Mesothelial cell of epicardium (in vitro differentiated cells): Measurements from ENCODE around the gene GCNT1. TPM values are rescaled to one million over a fixed set of nuclear protein-coding genes. Genes with fewer than 3 reads are reported as not detected.
"Not testable (repeated sequence)": the region's sequence is repeated elsewhere in the genome, so short reads cannot be mapped to it uniquely, and the experiment has no call there.

ENCODE experiments used
- DNase-seq, 2 experiments: peaks; one replicate each; pipeline ENCODE4 v3.0.0; 2021; ENCODE audit warnings: low spot score in 2 of 2; ENCODE audit not compliant: unreplicated experiment in 2 of 2
- H3K27ac Mint-ChIP-seq: 2 replicates; pipeline ENCODE4 v1.8.0; 2021; ENCODE audit warnings: mixed read lengths
- H3K27me3 Mint-ChIP-seq: 2 replicates; pipeline ENCODE4 v1.8.0; 2021; ENCODE audit warnings: low read depth, mixed read lengths
- H3K36me3 Mint-ChIP-seq: 2 replicates; pipeline ENCODE4 v1.8.0; 2021; ENCODE audit warnings: mixed read lengths
- H3K4me1 Mint-ChIP-seq: 2 replicates; pipeline ENCODE4 v1.8.0; 2021; ENCODE audit warnings: mixed read lengths
- H3K4me3 Mint-ChIP-seq: 2 replicates; pipeline ENCODE4 v1.8.0; 2021; ENCODE audit warnings: mild to moderate bottlenecking, moderate library complexity, mixed read lengths
- H3K9me3 Mint-ChIP-seq: 2 replicates; pipeline ENCODE4 v1.8.0; 2021; ENCODE audit warnings: mixed read lengths
- total RNA-seq: library from RNA; stranded (reverse); gene quantifications from 3 replicates; pipeline ENCODE4 v1.2.1, GENCODE V29; 2021
- TF ChIP-seq, protein P1 (sequence below): fragments of 200-600 bp; sonication (generic); IDR thresholded peaks from one replicate; pipeline ENCODE4 v1.5.0; 2021; ENCODE audit warnings: antibody characterized with exemption; ENCODE audit not compliant: unreplicated experiment

Gene GCNT1
- total RNA-seq, 1 donor from 2014 or later: 8.6 TPM

DNA sequence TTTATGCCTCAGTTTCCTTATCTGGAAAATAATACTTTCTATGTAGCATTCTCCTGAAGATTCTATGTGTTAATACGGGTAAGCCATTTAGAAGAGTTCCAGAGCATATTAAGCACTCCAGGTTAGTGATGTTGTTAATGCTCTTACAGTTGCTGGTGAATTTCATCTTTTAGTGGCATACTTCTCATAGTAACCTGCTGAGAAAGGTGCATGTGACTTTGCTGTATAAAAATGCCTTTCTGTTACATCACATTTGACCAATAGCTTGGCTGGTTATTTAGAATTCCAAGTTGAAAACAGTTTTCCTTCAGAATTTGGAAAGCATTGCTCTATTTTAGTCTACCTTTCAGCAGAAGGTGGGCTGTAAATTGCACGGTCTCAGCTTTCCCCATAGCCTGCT, 27.2 kb downstream of the GCNT1 start:
- TF ChIP-seq, protein P1, sequence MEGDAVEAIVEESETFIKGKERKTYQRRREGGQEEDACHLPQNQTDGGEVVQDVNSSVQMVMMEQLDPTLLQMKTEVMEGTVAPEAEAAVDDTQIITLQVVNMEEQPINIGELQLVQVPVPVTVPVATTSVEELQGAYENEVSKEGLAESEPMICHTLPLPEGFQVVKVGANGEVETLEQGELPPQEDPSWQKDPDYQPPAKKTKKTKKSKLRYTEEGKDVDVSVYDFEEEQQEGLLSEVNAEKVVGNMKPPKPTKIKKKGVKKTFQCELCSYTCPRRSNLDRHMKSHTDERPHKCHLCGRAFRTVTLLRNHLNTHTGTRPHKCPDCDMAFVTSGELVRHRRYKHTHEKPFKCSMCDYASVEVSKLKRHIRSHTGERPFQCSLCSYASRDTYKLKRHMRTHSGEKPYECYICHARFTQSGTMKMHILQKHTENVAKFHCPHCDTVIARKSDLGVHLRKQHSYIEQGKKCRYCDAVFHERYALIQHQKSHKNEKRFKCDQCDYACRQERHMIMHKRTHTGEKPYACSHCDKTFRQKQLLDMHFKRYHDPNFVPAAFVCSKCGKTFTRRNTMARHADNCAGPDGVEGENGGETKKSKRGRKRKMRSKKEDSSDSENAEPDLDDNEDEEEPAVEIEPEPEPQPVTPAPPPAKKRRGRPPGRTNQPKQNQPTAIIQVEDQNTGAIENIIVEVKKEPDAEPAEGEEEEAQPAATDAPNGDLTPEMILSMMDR: no peak
- Mint-ChIP-seq H3K9me3 (peaks cover 7% of the 10 kb centered on the region), H3K4me3 (no peak overlapping the region), H3K36me3 (peaks cover 7% of the 10 kb centered on the region), H3K27me3 (no peaks in the 10 kb centered on the region), H3K27ac (no peak overlapping the region), H3K4me1 (no peaks in the 10 kb centered on the region)
- no peak for DNase-seq

DNA sequence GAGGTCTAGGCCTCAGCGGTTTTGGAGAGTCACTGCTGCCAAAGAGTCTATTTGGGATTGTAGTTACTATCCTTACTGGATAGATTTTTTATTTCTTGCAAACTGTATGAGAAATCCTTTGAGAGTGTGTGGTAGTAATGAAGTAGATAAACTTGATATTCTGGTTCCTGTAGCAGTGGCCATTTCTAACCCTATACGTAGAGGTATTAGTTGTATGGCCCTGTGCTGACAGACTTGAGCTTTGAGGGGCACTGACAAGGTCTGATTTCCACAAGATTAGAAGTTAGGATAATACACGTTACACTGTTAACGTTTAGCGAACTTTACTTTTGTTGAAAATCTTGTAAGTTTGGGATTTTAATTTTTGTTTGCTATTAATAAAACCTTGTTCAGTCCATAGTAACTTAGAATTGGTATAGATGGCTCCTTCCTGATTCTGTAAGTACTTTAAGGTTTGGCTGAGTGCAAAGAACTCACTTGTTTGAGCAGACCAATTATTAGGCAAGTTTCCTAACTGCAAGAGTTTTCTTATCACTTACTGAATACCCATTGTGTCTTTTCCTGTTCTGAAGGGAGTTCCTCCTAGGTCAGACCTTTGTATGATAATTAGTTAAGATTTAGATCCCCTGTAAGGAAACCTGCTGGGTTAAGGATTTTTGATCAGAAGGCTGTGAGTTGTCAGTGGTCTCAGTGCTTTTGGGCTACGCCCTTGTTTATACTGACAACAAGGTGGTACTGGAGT, 31.4 kb downstream of the GCNT1 start:
- no peak overlapping the region for H3K4me3 Mint-ChIP-seq
- peaks cover 7% of the 10 kb centered on the region for H3K36me3 Mint-ChIP-seq
- H3K9me3 Mint-ChIP-seq: peaks cover 11% of the 10 kb centered on the region
- H3K27ac Mint-ChIP-seq: no peak overlapping the region
- TF ChIP-seq, protein P1: no peak
- peaks cover 8% of the 10 kb centered on the region for H3K4me1 Mint-ChIP-seq
- no peak for DNase-seq
- H3K27me3 Mint-ChIP-seq: no peaks in the 10 kb centered on the region

DNA sequence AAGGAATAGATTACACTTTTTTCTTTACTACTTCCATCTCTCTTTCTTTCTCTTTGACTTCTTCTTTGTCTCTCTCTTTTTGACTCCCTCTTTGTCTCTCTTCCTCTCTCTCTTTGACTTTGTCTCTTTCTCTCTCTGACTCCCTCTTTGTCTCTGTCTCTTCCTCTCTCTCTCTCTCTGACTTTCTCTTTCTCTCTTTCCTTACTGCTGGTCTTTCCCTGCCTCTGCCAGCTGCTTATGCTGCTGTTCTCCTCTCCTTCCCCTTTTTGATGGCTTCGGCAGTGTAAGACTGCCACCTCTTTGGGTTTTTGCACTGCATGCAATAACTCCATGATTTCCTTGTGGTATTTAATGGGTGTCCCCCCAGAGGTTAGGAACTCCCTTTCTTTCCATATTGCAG, 32.1 kb downstream of the GCNT1 start:
- not testable (repeated sequence) for H3K4me3 Mint-ChIP-seq, H3K27ac Mint-ChIP-seq, H3K27me3 Mint-ChIP-seq, DNase-seq, H3K36me3 Mint-ChIP-seq, H3K4me1 Mint-ChIP-seq
- peaks cover 12% of the 10 kb centered on the region for H3K9me3 Mint-ChIP-seq

DNA sequence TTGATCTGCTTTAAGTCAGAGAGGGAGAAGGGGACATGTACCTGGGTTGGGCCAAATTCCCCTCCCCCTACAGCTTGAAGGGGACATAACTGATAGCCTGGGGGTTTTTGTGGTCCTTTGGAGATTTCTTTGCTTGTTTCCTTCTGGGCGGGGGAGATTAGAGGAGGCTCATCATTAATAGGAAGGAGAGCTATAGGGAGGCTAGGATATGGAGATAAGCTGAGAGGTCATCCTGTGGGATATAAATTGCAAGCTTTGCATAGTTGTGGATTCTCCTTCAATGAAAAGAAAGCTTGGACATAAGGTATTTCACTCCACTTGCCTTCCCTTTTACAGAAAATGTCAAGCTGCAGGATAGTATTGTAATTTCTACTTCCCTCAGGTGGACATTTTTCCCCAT, 34.5 kb downstream of the GCNT1 start:
- H3K27ac Mint-ChIP-seq, H3K36me3 Mint-ChIP-seq, DNase-seq, H3K4me3 Mint-ChIP-seq, H3K4me1 Mint-ChIP-seq, H3K27me3 Mint-ChIP-seq: not testable (repeated sequence)
- H3K9me3 Mint-ChIP-seq: peaks cover 12% of the 10 kb centered on the region

DNA sequence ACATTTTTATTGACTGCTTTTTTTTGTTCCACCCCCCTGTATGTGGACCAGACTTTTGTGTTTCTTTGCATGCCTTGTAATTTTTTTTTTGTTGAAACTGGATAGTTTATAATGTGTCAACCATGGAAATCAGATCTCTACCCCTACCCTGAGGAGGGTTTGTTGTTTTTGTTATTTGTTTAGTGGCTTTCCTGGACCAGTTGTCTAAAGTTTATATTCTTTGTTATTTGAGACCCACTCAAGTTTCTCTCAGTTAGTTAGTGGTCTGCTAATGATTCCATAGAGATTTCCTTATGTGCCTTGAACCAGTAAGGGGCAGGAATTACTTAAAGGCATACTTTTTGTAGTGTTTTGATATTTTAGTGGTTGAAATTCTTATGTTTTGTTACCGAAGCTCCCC, 41.1 kb downstream of the GCNT1 start:
- Mint-ChIP-seq H3K27me3 (no peaks in the 10 kb centered on the region), H3K27ac (no peak overlapping the region), H3K9me3 (peaks cover 5% of the 10 kb centered on the region), H3K36me3 (peaks cover 8% of the 10 kb centered on the region), H3K4me1 (no peaks in the 10 kb centered on the region), H3K4me3 (no peak overlapping the region)
- DNase-seq: no peak
- TF ChIP-seq, protein P1: no peak

DNA sequence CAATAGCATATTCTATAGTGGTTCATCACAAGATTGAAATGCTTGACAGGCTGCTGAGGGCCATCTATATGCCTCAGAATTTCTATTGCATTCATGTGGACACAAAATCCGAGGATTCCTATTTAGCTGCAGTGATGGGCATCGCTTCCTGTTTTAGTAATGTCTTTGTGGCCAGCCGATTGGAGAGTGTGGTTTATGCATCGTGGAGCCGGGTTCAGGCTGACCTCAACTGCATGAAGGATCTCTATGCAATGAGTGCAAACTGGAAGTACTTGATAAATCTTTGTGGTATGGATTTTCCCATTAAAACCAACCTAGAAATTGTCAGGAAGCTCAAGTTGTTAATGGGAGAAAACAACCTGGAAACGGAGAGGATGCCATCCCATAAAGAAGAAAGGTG, 43.8 kb downstream of the GCNT1 start:
- no peak for DNase-seq
- no peaks in the 10 kb centered on the region for H3K4me1 Mint-ChIP-seq

More for the DNA sequence above, 43.8 kb downstream of the GCNT1 start:
- Mint-ChIP-seq H3K9me3 (no peaks in the 10 kb centered on the region), H3K27me3 (no peaks in the 10 kb centered on the region), H3K36me3 (peaks cover 6% of the 10 kb centered on the region), H3K27ac (no peak overlapping the region), H3K4me3 (no peak overlapping the region)
- TF ChIP-seq, protein P1: no peak
